ENCODE results near the gene BAIAP3. TPM values are rescaled to one million over a fixed set of nuclear protein-coding genes. Genes with fewer than 3 reads are reported as not detected.

The BAIAP3 gene
- total RNA-seq, 3 donors from 2014 or later = 5.6 to 14.6 (median 5.7) TPM

DNA sequence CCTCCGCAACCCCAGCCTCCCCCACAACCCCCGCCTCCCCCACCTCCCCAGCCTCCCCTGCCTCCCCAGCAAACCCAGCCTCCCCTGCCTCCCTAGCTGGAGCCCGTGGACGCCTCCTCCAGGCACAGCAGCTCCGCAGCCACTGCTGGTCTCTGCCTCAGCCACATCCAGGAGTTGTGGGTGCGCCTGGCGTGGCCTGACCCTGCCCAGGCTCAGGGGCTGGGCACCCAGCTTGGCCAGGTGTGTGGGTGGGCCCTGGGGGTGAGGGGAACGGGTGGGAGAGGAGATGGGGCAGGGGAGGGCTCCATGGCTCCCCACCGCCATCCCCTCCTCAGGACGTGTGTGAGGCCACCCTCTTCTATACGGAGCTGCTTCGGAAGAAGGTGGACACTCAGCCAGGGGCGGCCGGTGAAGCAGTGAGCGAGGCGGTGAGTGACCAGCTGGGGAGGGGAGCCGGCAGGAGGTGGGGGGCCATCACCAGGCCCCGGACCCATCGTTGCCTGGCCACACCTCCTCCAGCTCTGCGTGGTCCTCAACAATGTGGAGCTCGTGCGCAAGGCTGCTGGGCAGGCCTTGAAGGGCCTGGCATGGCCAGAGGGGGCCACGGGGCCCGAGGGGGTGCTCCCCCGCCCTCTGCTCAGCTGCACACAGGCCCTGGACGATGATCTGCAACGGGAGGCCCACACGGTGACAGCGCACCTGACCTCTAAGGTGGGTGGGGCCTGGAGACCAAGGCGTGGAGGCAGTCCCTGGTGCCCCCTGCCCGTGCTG lies 12.4 kb downstream of the BAIAP3 start:
- DNase-seq = no peak
- no peak for ATAC-seq
- no peaks in the 10 kb centered on the region for H3K9me3 ChIP-seq
- H3K4me3 ChIP-seq = no peak overlapping the region
- H3K36me3 ChIP-seq (ENCODE audit: low read depth) = no peaks in the 10 kb centered on the region
- H3K4me1 ChIP-seq (ENCODE audit: low read depth) = peaks cover 27% of the 10 kb centered on the region
- intact Hi-C loops (cut with DNase I, micrococcal nuclease) = no loop called here
- TF ChIP-seq, protein P1, sequence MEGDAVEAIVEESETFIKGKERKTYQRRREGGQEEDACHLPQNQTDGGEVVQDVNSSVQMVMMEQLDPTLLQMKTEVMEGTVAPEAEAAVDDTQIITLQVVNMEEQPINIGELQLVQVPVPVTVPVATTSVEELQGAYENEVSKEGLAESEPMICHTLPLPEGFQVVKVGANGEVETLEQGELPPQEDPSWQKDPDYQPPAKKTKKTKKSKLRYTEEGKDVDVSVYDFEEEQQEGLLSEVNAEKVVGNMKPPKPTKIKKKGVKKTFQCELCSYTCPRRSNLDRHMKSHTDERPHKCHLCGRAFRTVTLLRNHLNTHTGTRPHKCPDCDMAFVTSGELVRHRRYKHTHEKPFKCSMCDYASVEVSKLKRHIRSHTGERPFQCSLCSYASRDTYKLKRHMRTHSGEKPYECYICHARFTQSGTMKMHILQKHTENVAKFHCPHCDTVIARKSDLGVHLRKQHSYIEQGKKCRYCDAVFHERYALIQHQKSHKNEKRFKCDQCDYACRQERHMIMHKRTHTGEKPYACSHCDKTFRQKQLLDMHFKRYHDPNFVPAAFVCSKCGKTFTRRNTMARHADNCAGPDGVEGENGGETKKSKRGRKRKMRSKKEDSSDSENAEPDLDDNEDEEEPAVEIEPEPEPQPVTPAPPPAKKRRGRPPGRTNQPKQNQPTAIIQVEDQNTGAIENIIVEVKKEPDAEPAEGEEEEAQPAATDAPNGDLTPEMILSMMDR (IDR thresholded peaks at IDR 0.05) = no peak

DNA sequence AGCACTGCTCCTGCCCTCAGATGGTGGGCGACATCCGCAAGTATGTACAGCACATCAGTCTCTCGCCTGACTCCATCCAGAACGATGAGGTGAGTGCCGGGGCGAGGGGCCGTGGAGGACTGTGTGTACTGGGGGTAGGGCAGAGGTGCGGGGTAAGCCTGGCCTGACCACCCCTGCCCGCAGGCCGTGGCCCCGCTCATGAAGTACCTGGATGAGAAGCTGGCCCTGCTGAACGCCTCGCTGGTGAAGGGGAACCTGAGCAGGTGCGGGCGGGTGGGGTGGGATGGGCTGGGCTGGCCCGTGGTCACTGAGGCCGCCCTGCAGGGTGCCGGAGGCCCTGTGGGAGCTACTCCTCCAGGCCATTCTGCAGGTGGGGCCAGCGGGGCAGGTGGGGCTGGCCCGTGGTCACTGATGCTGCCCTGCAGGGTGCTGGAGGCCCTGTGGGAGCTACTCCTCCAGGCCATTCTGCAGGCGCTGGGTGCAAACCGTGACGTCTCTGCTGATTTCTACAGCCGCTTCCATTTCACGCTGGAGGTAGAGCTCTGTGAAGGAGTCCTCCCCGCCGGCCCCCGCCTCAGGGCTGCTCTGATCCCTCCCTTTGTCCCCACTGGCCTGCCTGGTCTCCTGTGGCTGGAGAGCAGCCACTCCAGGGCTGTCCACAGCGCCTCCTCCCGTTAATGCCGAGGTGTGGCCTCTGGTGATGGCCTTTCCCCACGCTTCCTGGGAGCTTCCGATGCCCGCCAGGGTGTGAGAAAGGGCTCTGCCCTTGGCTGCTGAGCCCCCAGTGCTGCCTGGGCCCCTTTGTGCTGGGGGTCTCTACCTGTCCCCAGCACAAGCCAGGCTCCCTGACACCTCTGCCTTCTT lies 13.2 kb downstream of the BAIAP3 start:
- intact Hi-C loops (cut with DNase I, micrococcal nuclease) = no loop called here
- peaks cover 30% of the 10 kb centered on the region for H3K4me1 ChIP-seq (ENCODE audit: low read depth)
- H3K9me3 ChIP-seq = no peaks in the 10 kb centered on the region
- H3K4me3 ChIP-seq = no peak overlapping the region
- no peak for ATAC-seq
- no peak for DNase-seq
- TF ChIP-seq, protein P1 (IDR thresholded peaks at IDR 0.05) = no peak
- no peaks in the 10 kb centered on the region for H3K36me3 ChIP-seq (ENCODE audit: low read depth)

DNA sequence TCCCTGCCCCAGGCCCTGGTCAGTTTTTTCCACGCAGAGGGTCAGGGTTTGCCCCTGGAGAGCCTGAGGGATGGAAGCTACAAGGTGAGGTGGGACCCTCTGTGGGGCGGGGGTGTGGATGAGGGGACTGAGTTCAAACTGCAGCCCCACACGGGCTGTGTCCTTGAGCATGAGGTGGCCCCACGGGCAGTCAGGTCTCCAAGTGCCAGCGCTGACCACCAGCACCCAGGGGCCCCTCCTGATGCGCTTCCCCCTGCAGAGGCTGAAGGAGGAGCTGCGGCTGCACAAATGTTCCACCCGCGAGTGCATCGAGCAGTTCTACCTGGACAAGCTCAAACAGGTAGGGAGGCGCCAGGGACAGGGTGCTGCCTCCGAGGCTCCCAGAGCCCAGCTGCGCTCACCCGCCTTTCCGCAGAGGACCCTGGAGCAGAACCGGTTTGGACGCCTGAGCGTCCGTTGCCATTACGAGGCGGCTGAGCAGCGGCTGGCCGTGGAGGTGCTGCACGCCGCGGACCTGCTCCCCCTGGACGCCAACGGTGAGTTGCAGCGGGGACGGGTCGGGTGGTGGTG lies 13.9 kb downstream of the BAIAP3 start:
- no peak for DNase-seq
- no peak for ATAC-seq
- TF ChIP-seq, protein P1 (IDR thresholded peaks at IDR 0.05) = no peak
- H3K36me3 ChIP-seq (ENCODE audit: low read depth) = no peaks in the 10 kb centered on the region
- intact Hi-C loops (cut with DNase I, micrococcal nuclease) = no loop called here
- no peaks in the 10 kb centered on the region for H3K9me3 ChIP-seq
- no peak overlapping the region for H3K4me3 ChIP-seq
- H3K4me1 ChIP-seq (ENCODE audit: low read depth) = peaks cover 26% of the 10 kb centered on the region

DNA sequence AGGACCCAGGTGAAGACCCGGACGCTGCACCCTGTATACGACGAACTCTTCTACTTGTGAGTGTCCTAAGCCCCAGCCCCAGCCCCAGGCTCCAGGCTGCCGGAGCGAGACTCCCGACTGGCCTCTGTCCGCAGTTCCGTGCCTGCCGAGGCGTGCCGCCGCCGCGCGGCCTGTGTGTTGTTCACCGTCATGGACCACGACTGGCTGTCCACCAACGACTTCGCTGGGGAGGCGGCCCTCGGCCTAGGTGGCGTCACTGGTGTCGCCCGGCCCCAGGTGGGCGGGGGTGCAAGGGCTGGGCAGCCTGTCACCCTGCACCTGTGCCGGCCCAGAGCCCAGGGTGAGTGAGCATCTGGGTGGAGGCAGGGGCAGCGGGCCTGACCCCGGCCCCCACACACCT lies 14.5 kb downstream of the BAIAP3 start:
- DNase-seq = no peak
- Histone ChIP-seq H3K9me3 (no peaks in the 10 kb centered on the region), H3K4me1 (ENCODE audit: low read depth) (peaks cover 28% of the 10 kb centered on the region), H3K4me3 (no peak overlapping the region), H3K36me3 (ENCODE audit: low read depth) (no peaks in the 10 kb centered on the region)
- TF ChIP-seq, protein P1 (IDR thresholded peaks at IDR 0.05) = no peak
- no peak for ATAC-seq
- intact Hi-C loops (cut with DNase I, micrococcal nuclease) = no loop called here

DNA sequence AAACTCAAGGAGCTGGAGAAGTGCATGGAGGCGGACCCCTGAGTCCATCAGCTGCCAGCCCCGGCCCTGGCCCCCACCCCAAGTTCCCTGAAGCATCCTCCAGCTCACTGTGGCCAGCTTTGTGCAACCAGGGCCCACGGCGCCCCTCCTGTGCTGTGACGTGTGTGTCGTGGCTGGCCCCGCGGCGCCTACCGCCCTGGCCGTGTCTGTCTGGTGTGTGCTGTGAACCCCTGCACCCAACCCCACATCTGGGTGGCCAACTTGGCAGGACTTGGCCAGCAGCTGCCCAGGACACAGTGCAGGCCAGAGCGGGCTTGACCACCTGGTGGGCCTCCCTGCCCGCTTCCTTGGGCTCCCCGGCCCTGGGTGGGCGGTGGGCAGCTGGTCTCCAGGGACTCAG lies 15.0 kb downstream of the BAIAP3 start:
- DNase-seq (no peak), ATAC-seq (no peak)
- H3K4me1 ChIP-seq (ENCODE audit: low read depth) = peaks cover 27% of the 10 kb centered on the region
- TF ChIP-seq, protein P1 (IDR thresholded peaks at IDR 0.05) = no peak
- H3K4me3 ChIP-seq = no peak overlapping the region
- no peaks in the 10 kb centered on the region for H3K9me3 ChIP-seq
- intact Hi-C loops (cut with DNase I, micrococcal nuclease) = no loop called here
- H3K36me3 ChIP-seq (ENCODE audit: low read depth) = no peaks in the 10 kb centered on the region
